Measurements from ENCODE around the gene PFN3.
A peak's percentile ranks its signal among the peaks of the same experiment; 100 is the strongest.

Gene PFN3

DNA sequence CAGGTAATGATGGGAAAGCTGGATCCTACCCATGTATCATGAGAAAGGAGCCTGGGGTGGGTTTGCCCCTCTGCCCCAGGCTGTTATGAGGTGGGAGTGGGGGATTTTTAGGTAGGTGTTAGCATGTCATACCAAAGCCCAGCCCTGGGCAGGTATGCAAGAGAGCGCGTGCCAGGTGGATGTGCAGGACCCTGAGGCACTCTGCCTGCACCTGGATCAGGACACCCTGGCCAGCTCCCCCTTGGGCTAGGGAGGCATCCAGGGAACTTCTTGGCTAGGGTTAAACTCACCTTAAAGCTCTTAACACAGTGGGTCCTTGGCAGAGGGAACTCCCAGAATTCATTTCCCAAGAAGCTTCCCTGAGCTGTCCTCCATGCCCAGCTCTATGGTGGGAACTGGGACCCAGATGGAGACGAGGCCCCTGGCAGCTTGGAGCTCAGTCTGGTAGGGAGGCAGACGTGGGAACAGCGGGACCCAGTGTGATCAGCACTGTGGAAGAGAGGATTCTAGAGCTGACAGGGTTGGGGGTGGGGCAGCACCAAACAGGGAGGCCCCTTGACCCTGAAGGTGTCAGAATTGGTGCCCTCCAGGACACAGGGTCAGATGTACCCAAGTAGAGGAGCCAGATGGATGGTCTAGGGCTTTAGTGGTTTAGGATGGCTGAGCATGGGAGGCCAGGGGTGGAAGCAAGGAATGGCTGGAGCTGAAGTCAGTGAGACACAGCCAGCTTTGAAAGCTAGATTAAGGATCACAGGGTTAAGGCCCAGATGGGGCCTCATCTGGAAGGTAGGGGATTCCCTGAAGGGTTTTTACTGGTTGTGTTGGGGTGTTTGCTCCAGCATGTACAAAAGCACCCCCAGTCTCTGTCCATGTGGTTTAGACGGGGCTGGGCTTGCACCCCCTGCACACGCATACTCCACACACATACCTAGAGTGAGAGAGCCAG is 43.9 kb upstream of the PFN3 start:
- Histone ChIP-seq H3K4me3 (ENCODE audit: low read depth in 1 of 5, low read length in 5 of 5) (no peak overlapping the region), H3K9me3 (ENCODE audit: control insufficient read depth in 5 of 5, low read length in 5 of 5) (no peaks in the 10 kb centered on the region), H3K27me3 (ENCODE audit: control insufficient read depth in 5 of 5, insufficient read depth in 4 of 5, low read length in 5 of 5) (peaks cover 6 to 22% (median 13%) of the 10 kb centered on the region in 5 donors), H3K27ac (ENCODE audit: low read depth, low read length) (no peak overlapping the region), H3K36me3 (ENCODE audit: control insufficient read depth in 5 of 5, insufficient read depth in 5 of 5, low read length in 5 of 5) (peaks cover 0 to 37% (median 24%) of the 10 kb centered on the region in 5 donors), H3K4me1 (ENCODE audit: control insufficient read depth in 5 of 5, insufficient read depth in 5 of 5, low read length in 5 of 5) (peaks cover 0 to 22% (median 16%) of the 10 kb centered on the region in 5 donors), H3K9ac (ENCODE audit: low read length in 5 of 5) (peak overlapping the region in 1 of 5 donors; percentile 30)

DNA sequence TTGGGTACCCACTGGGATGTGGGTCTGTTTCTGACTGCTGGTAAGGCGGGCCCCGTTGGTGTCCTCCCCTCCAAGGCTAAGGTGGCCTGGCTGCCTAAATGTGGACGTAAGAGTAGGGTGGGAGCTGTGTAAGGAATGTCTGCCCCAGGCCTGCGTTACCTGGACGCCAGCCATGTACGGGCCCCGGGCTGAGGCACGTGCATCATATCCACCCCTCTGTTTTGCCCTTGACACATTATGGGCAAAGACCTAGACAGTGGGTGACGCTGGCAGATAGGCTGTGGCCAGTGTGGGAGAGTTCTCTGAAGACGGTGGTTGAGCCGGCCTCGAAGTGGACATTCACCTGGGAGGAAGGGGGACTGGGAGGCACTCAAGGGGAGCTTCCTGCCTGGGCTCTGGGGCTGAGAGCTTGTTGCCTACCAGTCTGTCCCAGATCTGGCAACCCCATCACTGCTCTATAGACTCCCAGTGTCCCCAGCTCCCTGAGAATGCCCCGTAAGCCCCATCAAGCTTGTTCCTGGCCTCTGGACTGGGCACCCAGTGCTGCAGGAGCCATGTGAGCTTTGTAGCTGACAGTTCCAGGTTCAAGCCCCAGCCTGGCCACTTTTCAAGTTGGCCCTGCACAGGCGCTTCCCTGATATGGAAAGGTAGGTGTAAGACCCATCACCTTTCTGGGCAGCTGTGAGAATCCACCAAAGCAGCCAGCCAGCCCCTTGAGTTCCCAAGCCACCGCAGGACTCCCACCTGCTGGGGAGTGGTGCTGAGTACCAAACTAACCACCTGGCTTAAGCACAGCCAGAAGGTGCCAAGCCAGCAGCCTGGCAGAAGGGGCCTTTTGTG is 42.9 kb upstream of the PFN3 start:
- Histone ChIP-seq H3K4me3 (ENCODE audit: low read depth in 1 of 5, low read length in 5 of 5) (no peak overlapping the region), H3K9me3 (ENCODE audit: control insufficient read depth in 5 of 5, low read length in 5 of 5) (no peaks in the 10 kb centered on the region), H3K27ac (ENCODE audit: low read depth, low read length) (no peak overlapping the region)

DNA sequence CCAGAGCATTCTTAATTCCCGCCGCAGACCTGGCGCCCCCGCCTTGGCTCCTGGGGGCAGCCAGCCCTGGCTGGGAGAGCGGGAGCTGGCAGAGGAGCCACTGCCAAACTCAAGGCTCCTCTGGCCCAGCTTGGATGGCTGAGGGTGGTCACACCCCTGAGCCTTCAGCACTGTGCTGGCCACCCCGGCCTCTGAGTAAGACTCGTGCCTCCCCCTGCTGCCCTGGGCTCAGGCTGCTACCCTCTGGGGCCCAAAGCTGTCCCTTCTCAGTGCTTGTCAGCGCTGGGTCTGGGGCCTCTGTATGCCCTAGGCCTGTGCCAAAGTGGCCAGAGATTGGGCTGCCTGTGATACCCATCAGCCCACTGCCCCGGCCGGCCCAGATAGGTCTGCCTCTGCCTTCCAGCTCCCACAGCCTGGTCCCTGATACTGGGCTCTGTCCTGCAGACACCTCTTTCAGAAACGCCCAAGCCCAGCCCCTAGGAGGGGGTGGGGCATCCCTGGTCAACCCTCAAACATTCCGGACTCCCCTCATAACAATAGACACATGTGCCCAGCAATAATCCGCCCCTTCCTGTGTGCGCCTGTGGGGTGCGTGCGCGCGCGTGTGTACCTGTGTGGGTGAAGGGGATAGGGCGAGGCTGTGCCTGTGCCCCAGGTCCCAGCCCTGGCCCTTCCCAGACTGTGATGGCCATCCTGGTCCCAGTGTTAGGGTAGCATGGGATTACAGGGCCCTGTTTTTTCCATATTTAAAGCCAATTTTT is 41.8 kb upstream of the PFN3 start:
- Histone ChIP-seq H3K36me3 (ENCODE audit: control insufficient read depth in 5 of 5, insufficient read depth in 5 of 5, low read length in 5 of 5) (peaks cover 0 to 45% (median 35%) of the 10 kb centered on the region in 5 donors), H3K27me3 (ENCODE audit: control insufficient read depth in 5 of 5, insufficient read depth in 4 of 5, low read length in 5 of 5) (peaks cover 0 to 6% (median 4%) of the 10 kb centered on the region in 5 donors), H3K9ac (ENCODE audit: low read length in 5 of 5) (no peak overlapping the region), H3K4me3 (ENCODE audit: low read depth in 1 of 5, low read length in 5 of 5) (no peak overlapping the region), H3K9me3 (ENCODE audit: control insufficient read depth in 5 of 5, low read length in 5 of 5) (no peaks in the 10 kb centered on the region), H3K4me1 (ENCODE audit: control insufficient read depth in 5 of 5, insufficient read depth in 5 of 5, low read length in 5 of 5) (peaks cover 0 to 13% (median 7%) of the 10 kb centered on the region in 5 donors), H3K27ac (ENCODE audit: low read depth, low read length) (no peak overlapping the region)

More for the DNA sequence above, 42.9 kb upstream of the PFN3 start:
- Histone ChIP-seq H3K4me1 (ENCODE audit: control insufficient read depth in 5 of 5, insufficient read depth in 5 of 5, low read length in 5 of 5) (peaks cover 0 to 22% (median 16%) of the 10 kb centered on the region in 5 donors), H3K36me3 (ENCODE audit: control insufficient read depth in 5 of 5, insufficient read depth in 5 of 5, low read length in 5 of 5) (peaks cover 0 to 38% (median 28%) of the 10 kb centered on the region in 5 donors), H3K9ac (ENCODE audit: low read length in 5 of 5) (no peak overlapping the region), H3K27me3 (ENCODE audit: control insufficient read depth in 5 of 5, insufficient read depth in 4 of 5, low read length in 5 of 5) (peaks cover 4 to 14% (median 8%) of the 10 kb centered on the region in 5 donors)

DNA sequence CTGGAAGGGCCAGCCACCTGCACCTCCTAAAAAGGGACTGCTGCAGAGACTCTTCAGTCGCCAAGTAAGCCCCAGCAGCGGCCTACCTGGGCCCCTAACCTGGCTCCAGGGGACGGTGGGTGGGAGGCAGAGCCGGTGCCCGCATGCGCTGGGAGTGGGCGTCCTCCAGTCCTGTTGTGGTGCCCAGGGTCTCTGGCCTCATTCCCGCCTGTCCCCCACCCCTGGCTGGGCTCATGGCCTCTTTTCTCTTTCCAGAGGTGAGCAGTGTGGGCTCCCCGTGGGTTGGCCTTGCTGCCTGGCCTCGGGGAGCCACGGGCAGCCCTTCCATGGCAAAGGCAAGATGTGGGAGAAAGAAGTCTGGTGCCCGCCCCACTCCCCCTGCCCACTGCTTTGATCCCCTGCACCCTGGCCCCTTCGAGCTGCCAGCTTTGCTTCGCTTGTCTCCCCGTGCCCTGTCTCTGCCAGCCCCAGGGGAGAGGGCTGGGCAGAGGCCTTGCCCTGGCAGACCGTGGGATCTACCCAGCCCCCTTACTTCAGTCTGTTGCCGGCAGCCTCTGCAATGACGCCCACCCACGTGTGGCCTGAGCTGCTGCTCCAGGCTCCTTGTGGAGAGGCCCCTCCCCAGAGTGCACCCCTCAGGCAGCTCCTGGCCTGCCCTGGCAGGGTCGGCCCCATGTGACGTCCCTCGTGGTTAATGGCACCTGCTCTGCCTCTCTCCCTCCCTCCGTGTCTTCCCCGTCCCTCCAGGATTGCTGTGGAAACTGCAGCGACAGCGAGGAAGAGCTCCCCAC is 40.7 kb upstream of the PFN3 start:
- no peak overlapping the region for H3K27ac ChIP-seq (ENCODE audit: low read depth, low read length)
- H3K9me3 ChIP-seq (ENCODE audit: control insufficient read depth in 5 of 5, low read length in 5 of 5) = no peaks in the 10 kb centered on the region
- peaks cover 0 to 4% (median 3%) of the 10 kb centered on the region in 5 donors for H3K4me1 ChIP-seq (ENCODE audit: control insufficient read depth in 5 of 5, insufficient read depth in 5 of 5, low read length in 5 of 5)
- no peak overlapping the region for H3K4me3 ChIP-seq (ENCODE audit: low read depth in 1 of 5, low read length in 5 of 5)
- peaks cover 0 to 3% (median 2%) of the 10 kb centered on the region in 5 donors for H3K27me3 ChIP-seq (ENCODE audit: control insufficient read depth in 5 of 5, insufficient read depth in 4 of 5, low read length in 5 of 5)
- peaks cover 0 to 54% (median 43%) of the 10 kb centered on the region in 5 donors for H3K36me3 ChIP-seq (ENCODE audit: control insufficient read depth in 5 of 5, insufficient read depth in 5 of 5, low read length in 5 of 5)
- H3K9ac ChIP-seq (ENCODE audit: low read length in 5 of 5) = no peak overlapping the region

DNA sequence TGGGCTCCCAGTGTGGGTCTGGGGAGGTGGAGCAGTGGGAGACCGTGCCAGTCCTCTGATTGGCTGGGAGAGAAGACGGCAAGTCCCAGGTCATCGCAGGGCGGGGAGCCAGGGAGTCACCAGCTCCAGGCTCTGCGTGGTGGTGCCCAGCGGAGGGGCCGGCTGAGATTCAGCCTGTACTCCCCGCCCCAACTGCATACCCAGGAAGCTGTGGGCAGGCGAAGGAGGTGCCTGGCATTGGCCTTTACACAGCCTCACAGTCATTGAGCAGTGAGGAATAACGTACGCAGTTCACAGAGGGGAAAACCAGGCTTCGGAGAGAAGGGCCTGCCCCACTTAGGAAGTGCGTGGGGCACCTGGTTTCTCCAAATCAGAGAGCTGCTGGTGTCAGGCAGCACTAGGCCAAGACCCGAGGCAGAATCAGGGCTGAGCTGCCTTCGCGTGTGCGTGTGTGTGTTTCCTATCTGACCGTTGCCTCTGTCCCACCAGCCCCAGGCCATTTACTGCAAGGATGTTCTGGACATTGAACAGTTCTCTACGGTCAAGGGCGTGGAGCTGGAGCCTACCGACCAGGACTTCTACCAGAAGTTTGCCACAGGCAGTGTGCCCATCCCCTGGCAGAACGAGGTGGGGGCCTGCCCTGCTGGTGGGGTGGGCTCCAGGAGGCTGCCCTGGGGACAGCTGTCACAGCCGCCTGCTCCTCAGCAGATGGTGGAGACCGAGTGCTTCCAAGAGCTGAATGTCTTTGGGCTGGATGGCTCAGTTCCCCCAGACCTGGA is 39.9 kb upstream of the PFN3 start:
- Histone ChIP-seq H3K27me3 (ENCODE audit: control insufficient read depth in 5 of 5, insufficient read depth in 4 of 5, low read length in 5 of 5) (no peaks in the 10 kb centered on the region), H3K9me3 (ENCODE audit: control insufficient read depth in 5 of 5, low read length in 5 of 5) (no peaks in the 10 kb centered on the region), H3K27ac (ENCODE audit: low read depth, low read length) (no peak overlapping the region), H3K9ac (ENCODE audit: low read length in 5 of 5) (no peak overlapping the region), H3K4me1 (ENCODE audit: control insufficient read depth in 5 of 5, insufficient read depth in 5 of 5, low read length in 5 of 5) (no peaks in the 10 kb centered on the region), H3K36me3 (ENCODE audit: control insufficient read depth in 5 of 5, insufficient read depth in 5 of 5, low read length in 5 of 5) (peaks cover 0 to 62% (median 50%) of the 10 kb centered on the region in 5 donors), H3K4me3 (ENCODE audit: low read depth in 1 of 5, low read length in 5 of 5) (no peak overlapping the region)

DNA sequence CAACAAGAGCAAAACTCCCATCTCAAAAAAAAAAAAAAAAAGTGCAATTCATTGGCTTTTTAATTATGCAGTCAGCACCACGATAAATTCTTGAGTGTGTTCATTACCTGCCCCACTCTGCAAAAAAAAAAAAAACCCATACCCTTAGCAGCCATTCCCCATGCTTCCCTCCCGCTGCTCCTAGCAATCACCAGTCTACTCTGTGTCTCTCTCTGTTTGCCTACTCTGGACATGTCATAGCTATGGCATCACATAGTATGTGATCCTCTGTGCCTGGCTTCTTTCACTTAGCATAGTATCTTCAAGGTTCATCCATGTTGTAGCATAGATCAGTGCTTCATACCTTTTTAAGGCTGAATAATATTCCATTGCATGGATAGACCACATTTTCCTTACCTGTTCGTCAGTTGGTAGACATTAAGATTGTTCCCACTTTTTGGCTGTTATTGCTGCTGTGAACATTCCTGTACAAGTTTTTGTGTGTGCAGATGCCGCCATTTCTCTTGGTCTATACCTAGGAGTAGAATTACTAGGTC is 39.1 kb upstream of the PFN3 start:
- Histone ChIP-seq H3K27me3 (ENCODE audit: control insufficient read depth in 5 of 5, insufficient read depth in 4 of 5, low read length in 5 of 5) (no peaks in the 10 kb centered on the region), H3K9ac (ENCODE audit: low read length in 5 of 5) (no peak overlapping the region), H3K4me3 (ENCODE audit: low read depth in 1 of 5, low read length in 5 of 5) (no peak overlapping the region), H3K9me3 (ENCODE audit: control insufficient read depth in 5 of 5, low read length in 5 of 5) (no peaks in the 10 kb centered on the region), H3K4me1 (ENCODE audit: control insufficient read depth in 5 of 5, insufficient read depth in 5 of 5, low read length in 5 of 5) (no peaks in the 10 kb centered on the region), H3K36me3 (ENCODE audit: control insufficient read depth in 5 of 5, insufficient read depth in 5 of 5, low read length in 5 of 5) (peaks cover 0 to 70% (median 59%) of the 10 kb centered on the region in 5 donors), H3K27ac (ENCODE audit: low read depth, low read length) (no peak overlapping the region)

DNA sequence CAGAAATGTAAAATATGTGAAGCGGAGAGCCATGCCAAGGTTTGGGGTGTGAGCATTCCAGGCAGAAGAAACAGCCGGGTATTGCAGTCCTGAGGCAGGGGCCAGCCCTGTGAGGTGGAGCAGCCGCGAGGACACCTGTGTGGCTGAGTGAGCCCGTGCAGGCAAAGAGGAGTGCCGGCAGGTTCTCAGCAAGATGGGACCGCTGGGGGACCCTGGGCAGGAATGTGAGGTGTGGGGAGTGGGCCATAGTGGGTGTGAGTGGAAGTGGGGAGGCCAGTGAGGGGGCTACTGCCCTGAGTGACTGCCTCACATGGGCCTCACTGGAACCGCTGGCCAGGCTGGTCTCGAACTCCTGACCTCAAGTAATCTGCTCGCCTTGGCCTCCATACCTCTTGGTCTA is 38.0 kb upstream of the PFN3 start:
- Histone ChIP-seq H3K9me3 (ENCODE audit: control insufficient read depth in 5 of 5, low read length in 5 of 5) (no peaks in the 10 kb centered on the region), H3K27ac (ENCODE audit: low read depth, low read length) (no peak overlapping the region), H3K27me3 (ENCODE audit: control insufficient read depth in 5 of 5, insufficient read depth in 4 of 5, low read length in 5 of 5) (no peaks in the 10 kb centered on the region), H3K9ac (ENCODE audit: low read length in 5 of 5) (no peak overlapping the region), H3K36me3 (ENCODE audit: control insufficient read depth in 5 of 5, insufficient read depth in 5 of 5, low read length in 5 of 5) (peaks cover 0 to 82% (median 69%) of the 10 kb centered on the region in 5 donors), H3K4me1 (ENCODE audit: control insufficient read depth in 5 of 5, insufficient read depth in 5 of 5, low read length in 5 of 5) (no peaks in the 10 kb centered on the region), H3K4me3 (ENCODE audit: low read depth in 1 of 5, low read length in 5 of 5) (no peak overlapping the region)

DNA sequence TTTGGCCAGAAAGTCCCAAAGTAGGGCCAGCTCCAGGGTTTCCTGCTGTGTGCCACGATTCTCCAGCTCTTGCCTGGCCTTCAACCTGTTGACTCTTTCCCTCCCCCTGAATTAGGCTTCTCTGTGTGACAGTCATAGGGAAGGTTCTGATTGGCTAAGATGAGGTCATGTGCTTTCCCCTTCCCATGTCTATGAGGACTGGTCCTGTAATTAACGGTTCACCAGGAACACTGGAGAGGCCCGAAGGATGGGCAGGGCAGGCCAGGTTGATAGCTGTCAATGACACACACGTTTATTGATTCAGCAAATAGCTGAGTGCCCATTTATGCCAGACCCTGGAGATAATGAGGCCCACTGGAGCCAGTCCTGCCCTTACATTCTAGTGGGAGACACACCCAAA is 37.2 kb upstream of the PFN3 start:
- H3K4me3 ChIP-seq (ENCODE audit: low read depth in 1 of 5, low read length in 5 of 5) = no peak overlapping the region
- H3K4me1 ChIP-seq (ENCODE audit: control insufficient read depth in 5 of 5, insufficient read depth in 5 of 5, low read length in 5 of 5) = no peaks in the 10 kb centered on the region
- no peak overlapping the region for H3K27ac ChIP-seq (ENCODE audit: low read depth, low read length)
- H3K36me3 ChIP-seq (ENCODE audit: control insufficient read depth in 5 of 5, insufficient read depth in 5 of 5, low read length in 5 of 5) = peaks cover 0 to 84% (median 77%) of the 10 kb centered on the region in 5 donors
- no peak overlapping the region for H3K9ac ChIP-seq (ENCODE audit: low read length in 5 of 5)
- H3K27me3 ChIP-seq (ENCODE audit: control insufficient read depth in 5 of 5, insufficient read depth in 4 of 5, low read length in 5 of 5) = no peaks in the 10 kb centered on the region
- no peaks in the 10 kb centered on the region for H3K9me3 ChIP-seq (ENCODE audit: control insufficient read depth in 5 of 5, low read length in 5 of 5)
